Superior temporal gyrus (tissue), 1 donor: ENCODE results near the gene OR1K1.
"Not testable (repeated sequence)": the region's sequence is repeated elsewhere in the genome, so short reads cannot be mapped to it uniquely, and the experiment has no call there.

Source experiments
- DNase-seq: peaks from one replicate; pipeline ENCODE4 v3.0.0-alpha.2; 2016; ENCODE audit errors: extremely low spot score

Gene OR1K1, protein sequence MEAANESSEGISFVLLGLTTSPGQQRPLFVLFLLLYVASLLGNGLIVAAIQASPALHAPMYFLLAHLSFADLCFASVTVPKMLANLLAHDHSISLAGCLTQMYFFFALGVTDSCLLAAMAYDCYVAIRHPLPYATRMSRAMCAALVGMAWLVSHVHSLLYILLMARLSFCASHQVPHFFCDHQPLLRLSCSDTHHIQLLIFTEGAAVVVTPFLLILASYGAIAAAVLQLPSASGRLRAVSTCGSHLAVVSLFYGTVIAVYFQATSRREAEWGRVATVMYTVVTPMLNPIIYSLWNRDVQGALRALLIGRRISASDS

DNA sequence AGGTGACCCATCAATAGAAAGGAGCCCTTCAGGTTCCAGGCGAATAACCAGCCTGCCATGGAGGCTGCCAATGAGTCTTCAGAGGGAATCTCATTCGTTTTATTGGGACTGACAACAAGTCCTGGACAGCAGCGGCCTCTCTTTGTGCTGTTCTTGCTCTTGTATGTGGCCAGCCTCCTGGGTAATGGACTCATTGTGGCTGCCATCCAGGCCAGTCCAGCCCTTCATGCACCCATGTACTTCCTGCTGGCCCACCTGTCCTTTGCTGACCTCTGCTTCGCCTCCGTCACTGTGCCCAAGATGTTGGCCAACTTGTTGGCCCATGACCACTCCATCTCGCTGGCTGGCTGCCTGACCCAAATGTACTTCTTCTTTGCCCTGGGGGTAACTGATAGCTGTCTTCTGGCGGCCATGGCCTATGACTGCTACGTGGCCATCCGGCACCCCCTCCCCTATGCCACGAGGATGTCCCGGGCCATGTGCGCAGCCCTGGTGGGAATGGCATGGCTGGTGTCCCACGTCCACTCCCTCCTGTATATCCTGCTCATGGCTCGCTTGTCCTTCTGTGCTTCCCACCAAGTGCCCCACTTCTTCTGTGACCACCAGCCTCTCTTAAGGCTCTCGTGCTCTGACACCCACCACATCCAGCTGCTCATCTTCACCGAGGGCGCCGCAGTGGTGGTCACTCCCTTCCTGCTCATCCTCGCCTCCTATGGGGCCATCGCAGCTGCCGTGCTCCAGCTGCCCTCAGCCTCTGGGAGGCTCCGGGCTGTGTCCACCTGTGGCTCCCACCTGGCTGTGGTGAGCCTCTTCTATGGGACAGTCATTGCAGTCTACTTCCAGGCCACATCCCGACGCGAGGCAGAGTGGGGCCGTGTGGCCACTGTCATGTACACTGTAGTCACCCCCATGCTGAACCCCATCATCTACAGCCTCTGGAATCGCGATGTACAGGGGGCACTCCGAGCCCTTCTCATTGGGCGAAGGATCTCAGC, at the start of gene OR1K1:
OR1K1 (plus strand) TSS at position 58 of the 995 bp plus-strand sequence; CDS start at position 58, 0 bp downstream.
- DNase-seq = no peak

DNA sequence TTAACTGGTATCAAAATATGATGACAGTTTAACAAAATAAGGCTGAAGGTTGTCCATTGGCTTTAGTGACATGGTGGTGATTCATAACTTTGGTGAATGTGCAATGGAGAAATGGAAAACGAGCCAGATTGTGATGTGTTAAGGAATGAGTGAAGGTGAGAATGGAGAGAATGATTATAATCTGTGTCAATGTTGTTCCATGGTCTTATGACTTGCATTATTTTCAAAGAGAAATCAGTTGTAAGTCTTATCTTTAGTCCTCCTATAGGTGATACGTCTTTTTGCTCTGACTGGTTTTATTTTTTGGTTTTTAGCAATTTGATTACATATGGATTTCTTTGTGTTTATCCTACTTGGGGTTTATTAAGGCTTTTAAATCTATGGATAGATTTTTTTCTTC, 45.1 kb upstream of the OR1K1 start:
- DNase-seq = no peak

DNA sequence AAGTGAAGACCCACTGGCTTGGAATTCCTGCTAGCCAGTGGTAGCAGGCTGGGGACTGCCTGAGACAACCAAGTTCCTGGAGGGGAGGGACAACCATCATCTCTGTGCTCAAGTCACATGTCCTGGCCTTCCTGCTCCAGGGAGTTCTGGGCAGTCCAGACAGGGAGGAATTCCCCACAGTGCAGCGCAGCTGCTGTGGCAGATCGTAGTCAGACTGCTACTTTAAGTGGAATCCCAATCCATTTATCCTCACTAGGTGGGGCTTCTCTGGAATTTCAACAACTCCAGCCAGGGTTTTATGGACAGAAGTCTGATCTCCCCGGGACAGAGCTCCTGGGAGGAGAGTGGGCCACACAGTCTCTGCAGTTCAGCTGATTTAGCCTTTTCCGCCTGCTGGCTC, 32.1 kb upstream of the OR1K1 start:
- DNase-seq = no peak

DNA sequence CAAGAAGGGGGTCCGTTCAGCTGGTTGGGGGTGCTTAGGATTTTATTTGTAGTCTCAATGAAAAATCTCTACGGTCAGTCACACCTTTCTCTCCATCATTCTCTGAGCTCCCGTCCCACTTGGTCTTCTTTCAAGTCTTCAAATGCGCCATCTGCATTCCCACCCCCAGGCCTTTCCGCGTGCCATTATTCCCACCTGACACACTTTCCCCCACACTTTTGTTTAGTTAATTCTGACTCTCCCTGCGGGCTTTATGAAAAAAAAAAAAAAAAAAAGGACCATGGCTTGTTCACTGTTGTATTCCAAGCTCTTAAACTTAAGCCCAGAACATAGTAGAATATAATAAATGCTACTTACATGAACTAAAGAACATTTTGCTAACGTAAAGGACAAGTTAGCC, 22.9 kb upstream of the OR1K1 start:
- no peak for DNase-seq

DNA sequence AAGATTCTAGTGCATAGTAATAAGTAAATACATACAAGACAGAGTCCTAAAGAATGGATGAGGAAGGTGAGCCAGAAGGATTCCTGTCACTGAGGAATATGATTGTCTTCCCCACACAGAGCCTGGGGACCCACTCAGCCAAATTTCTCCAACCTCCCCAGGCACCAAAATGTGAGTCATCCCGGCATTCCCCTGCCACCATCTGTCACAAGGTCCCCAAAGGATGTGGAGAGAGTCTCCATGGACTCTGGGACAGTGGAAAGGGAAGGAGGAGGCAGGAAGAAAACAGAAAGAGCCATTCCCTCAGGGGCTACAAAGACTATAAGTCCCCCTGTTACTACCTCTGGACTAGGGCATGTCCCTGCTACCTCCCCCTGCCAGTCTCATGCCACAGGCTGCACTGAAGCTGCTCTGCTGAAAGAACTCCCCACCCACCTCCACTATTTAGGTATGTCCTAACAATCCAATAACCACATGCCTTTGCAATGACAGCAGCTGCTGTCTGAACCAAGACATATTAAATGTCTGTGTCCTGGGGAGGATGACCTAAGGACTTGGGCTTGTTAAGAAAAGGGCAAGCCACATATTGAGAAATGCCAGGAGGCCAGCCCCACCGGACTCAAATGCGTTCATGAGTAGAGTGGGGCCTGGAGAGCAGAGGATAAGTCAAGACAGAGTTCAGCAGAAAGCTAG, 21.8 kb upstream of the OR1K1 start:
- no peak for DNase-seq

DNA sequence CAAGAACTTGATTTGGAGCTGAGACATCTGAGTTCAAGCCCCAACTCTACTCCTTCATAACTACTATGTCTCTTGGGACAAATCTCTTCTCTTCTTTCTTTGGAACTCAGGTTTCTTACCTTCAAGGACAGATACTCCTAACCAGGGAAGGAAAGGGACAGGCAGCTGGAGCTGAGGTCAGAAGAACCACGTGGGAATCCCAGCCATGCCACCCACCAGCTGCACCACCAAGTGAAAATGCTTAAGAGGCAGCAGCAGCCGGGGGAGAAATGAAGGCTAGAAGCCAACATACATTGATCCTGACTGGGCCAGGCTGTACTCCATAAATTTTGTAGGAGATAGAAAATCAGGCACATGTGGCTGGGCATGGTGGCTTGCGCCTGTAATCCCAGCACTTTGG, 20.7 kb upstream of the OR1K1 start:
- no peak for DNase-seq

DNA sequence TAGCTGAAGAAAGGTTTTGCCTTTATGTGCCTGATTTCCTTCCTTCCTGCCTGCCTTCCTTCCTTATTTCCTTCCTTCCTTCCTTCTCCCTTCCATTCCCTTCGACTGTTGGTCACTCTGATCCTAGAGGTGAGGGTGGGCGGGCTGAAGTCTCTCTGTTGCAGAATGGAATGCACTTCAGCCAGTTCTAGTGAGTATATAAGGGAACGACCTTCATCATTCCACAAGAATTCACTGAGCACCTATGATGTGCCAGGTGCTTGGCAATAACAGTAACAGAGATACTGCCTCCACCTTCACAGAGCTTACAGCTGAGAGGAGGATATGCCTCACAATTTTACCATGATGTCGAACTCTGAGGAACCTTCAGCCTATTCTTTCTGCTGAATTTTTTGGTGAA, 19.9 kb upstream of the OR1K1 start:
- no peak for DNase-seq

DNA sequence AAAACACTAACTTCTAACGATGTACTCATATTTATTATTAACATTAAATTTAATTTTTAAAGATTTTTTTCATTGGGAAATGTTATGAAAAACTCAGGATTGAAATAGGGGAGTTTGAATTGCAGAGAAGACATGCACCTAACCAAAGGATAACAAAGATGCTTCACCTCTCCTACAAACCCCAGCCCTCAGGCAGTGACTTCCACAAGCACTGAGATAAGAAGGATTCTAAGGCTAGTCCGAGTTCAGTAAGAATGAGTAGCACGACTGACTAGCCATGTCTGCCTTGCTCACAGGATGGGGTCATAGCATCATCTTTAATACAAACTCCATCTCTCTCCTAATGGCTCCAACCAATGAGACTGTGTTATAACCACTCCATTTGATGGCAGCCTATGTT, 18.3 kb upstream of the OR1K1 start:
- DNase-seq = no peak

DNA sequence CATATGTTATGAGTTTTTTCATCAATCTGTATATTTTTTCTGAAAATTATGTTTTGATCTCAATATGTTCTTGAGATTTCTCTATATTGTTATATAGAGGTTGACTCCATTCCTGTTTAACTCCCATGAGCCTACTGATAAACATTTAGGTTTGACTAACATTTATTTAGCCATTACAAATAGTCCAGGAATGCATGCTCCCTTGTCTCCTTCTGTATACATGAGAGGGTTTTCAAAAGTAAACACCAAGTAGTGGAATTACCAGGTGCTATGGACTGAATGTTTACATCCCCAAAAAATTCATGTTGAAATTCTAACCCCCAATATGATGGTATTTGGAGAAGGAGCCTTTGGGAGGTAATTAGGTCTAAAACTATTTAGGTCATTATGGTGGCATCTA, 14.7 kb upstream of the OR1K1 start:
- DNase-seq = no peak

DNA sequence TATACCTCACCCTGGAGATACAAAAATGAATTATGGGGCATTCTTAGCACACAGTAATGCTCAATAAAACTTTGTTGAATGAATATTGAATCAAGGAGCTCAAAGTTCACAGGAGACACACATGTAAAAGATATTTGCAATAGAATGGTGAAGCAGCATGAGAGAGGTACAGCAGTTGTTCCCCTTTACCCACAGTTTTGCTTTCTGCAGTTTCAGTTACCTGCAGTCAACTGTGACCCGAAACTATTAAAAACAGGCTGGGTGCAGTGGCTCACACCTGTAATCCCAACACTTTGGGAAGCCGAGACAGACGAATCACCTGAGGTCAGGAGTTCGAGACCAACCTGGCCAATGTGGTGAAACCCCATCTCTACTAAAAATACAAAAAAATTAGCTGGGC, 13.6 kb upstream of the OR1K1 start:
- DNase-seq = no peak

DNA sequence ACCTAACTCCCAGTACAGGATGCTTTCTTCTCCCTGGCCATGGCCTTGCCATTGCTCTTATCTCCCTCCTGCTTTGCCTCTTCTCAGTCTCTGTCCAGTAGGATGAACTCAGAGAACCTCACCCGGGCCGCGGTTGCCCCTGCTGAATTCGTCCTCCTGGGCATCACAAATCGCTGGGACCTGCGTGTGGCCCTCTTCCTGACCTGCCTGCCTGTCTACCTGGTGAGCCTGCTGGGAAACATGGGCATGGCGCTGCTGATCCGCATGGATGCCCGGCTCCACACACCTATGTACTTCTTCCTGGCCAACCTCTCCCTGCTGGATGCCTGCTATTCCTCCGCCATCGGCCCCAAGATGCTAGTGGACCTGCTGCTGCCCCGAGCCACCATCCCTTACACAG, 11.1 kb upstream of the OR1K1 start, which contains the start of gene OR5C1:
OR5C1 (plus strand) TSS at position 103 of the 400 bp plus-strand sequence; CDS start at position 103, 0 bp downstream.
- DNase-seq = no peak

DNA sequence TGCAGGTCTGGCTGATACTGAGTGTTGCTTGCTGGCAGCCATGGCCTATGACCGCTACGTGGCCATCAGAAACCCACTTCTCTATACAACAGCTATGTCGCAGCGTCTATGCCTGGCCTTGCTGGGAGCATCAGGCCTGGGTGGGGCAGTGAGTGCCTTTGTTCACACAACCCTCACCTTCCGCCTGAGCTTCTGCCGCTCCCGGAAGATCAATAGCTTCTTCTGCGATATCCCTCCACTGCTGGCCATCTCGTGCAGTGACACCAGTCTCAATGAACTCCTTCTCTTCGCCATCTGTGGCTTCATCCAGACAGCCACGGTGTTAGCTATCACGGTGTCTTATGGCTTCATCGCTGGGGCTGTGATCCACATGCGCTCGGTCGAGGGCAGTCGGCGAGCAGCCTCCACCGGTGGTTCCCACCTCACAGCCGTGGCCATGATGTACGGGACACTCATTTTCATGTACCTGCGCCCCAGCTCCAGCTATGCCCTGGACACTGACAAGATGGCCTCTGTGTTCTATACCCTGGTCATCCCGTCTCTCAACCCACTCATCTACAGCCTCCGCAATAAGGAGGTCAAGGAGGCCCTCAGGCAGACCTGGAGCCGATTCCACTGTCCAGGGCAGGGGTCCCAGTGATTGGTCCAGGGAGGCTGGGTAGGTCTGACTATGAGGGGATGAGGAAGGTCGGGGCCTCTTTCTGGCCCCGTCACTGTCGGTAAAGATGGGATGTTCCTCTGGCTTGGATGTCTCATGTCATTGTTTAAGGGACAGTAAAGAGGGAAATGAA, 10.5 kb upstream of the OR1K1 start:
- no peak for DNase-seq

DNA sequence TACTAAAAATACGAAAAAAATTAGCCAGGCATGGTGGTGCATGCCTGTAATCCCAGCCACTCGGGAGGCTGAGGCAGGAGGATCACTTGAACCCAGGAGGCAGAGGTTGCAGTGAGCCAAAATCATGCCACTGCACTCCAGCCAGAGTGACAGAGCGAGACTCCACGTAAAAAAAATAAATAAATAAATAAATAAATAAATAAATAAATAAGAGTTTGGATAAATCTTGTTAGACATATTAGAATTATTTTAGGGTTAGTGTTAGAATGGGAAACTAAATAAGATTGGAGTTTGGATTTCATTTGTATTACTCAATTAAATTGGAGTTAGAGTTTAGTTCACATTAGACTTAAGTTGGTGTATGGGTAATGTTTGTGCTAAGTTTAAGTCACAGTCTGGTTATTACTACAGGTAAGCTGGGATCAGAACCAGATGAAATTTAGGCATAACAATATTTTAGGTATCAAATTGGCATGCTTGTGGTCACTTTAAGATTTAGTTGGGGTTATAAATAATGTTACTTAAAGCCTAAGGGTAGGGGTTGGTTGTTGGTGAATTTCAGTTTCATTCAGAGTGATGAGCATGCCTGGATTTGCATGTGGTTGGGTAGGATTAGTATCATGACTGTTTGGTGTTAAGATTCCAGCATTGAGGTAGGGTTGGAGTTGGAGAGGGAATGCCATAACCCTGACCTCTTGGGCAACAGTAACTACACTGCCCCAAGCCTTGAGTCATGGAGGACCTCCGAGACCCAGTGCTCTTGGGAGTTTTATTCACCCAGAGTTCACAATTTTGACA, 7.9 kb upstream of the OR1K1 start:
- no peak for DNase-seq

DNA sequence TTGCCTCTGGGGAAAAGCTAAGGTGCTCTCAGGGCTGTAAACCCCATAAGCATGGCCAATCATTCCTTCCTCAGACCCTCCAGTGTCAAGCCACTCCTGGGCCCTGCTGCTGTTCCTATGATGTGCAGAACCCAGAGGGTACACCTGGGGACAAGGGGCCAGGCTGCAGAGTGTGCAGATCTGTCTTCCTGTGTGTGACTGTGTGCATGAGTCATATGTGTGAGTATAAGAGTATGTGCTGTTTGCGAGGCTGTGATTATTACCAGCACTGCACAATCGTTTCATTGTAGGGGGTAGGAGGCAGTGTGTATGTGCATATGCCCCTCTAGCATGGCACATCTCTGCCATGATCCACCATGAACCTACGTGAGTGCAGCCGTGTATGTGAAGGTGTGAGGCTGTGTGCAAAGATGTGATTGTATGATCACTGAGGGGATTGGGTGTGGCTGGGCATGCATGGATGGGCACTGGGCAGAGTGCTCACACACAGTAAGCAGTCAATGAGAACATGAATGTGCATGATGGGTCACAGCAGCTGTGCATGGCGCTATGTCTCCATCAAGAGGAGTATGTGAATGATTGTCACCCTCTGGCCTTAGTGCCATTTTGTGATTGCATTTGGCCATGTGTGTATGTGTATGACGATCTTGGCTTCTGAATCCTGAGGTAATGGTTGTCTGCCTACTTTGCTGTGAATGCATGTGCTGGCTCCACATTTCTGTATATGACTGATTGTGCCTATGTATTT, 2.4 kb upstream of the OR1K1 start:
- no peak for DNase-seq

DNA sequence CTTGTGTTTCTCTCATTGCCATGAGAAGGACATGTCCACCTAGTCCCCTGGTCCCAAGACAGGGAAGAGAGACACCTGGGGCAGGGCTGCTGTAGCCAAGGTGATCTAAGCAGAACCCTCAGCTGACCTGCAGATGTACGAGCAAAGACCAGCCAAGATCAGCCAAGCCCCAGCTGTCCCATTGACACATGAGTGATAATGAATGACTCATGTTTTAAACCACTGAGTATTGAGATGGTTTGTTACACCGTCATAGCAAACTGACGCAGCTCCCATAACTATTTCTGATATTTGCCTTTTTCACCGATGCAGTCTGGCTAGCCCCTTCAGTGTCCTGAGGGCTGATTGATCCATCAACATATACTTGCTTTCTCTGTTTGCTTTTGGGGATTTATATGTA, 6.7 kb downstream of the OR1K1 start:
- DNase-seq = no peak

DNA sequence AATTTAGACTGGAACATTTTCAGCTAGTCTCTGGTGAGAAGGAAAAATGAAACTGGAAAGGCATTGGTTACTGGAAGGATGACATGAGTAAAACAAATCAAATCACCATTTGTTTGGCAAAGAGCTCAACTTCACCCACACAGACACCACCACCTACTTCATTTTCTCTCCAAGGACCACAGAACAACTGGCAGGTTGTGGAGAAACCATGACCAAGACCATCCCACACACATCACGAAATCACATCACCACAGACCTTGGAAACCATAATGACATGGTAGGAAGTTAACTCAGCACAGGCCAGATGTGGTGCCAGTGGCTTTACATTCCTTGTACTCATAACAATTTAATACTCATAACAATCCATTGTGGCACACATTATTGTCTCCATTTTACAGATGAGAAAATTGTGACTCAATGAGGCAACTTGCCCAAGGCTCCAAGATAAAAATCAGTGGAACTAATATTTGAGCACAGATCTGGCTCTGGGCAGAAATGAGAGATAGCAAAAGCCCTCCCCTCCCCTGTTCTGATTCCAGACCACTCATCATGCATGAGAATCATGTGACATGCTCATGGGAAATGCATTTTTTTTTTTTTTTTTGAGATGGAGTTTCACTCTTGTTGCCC, 7.5 kb downstream of the OR1K1 start:
- peak; percentile 46 for DNase-seq

DNA sequence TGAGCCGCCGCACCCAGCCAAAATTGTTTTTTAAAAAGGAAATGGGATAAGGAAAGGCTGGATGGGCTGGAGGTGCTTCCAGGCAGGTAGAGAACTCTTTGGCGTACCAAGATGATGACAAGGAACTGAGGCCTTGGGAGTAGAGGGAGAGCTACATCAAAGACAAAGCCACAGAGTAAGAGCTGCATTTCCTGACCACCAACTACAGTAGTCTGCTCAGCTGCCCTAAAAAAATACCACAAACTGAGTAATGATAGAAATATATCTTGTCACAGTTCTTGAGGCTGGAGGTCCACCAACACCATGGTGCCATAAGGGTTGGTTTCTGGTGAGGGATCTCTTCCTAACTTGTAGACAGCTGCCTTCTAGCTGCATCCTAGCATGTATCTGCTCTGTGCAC, 8.2 kb downstream of the OR1K1 start:
- DNase-seq = no peak

DNA sequence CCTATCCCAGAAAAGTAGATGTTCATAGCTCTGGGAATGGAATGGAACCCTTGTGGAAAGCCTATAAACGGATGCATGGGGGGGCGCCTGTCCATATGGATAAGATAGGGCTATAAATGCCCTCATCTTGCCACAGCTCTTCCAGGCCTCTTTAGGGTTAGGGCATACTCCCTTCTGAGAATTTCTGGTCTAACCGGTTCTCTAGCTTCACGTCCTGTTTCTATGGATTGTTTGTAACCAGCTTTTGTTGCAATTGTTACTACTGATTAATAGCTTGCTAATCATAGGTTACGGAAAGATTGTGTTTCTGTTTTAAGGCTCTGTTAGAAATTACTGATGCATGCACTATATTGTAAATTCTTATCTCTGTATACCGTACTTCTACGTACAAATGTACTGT, 9.3 kb downstream of the OR1K1 start:
- not testable (repeated sequence) for DNase-seq

DNA sequence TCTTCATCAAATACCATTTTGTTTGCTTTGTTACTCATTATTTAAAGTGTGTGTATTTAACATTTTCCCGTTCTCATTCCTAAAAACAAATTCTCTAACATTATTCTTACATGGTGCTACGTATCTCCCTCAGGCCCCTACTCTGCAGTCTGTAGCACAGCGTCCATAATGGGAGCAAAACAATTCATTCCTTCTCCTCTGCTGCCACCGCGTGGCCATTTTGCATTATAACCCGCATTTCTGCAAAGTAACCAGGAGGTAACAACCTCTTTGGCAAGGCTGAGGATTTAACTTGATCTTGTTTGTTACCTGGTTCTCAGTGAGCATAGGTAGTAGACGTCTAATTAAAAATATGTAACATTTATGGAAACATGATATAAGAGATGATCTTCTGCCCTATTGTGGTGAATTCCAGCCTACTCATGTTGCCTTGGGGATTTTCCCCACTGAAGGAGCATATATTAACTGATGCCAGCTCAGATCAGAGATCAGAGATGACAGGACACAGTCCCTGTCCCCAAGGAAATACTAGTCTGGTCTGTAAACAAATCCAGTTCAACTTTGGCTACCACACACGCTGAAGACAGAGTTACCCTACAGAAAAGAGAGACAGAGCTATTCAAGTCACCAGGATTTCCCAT, 10.5 kb downstream of the OR1K1 start:
- peak; percentile 98 for DNase-seq
